ENCODE data around the gene RPL23. TPM values are rescaled to one million over a fixed set of nuclear protein-coding genes. Genes with fewer than 3 reads are reported as not detected.

The RPL23 gene
- total and polyA plus RNA-seq, 9 of the 15 experiments (the other 6 are each of a cell fraction or from before 2014, with no cell fraction given), result 1,745 to 3,667 (median 3,096) TPM

- in situ Hi-C loops (cut with MboI), result no loop called here
- DNase-seq (ENCODE audit: extremely low read depth in 1 of 4, low spot score in 3 of 4) (no peak), FAIRE-seq (no peak), ATAC-seq (no peak)
- Histone ChIP-seq H3K79me2 (ENCODE audit: control insufficient read depth, insufficient read depth, low read length) (peaks cover 79% of the 10 kb centered on the region), H3K4me1 (replicated peaks in 1 of 2; ENCODE audit: control insufficient read depth in 2 of 2, insufficient read depth in 2 of 2, low read length in 2 of 2) (peaks cover 19 to 39% of the 10 kb centered on the region in 2 experiments), H3K27ac (ENCODE audit: extremely low read depth, low read depth, low read length) (no peak overlapping the region), H3K27me3 (ENCODE audit: control insufficient read depth in 2 of 2, insufficient read depth in 2 of 2, low read length in 2 of 2) (no peaks in the 10 kb centered on the region), H4K20me1 (replicated peaks; ENCODE audit: control insufficient read depth, insufficient read depth, low read length) (peaks cover 58% of the 10 kb centered on the region), H3K9ac (ENCODE audit: insufficient read depth in 1 of 2, low read depth in 2 of 2, low read length in 2 of 2) (peak overlapping the region in 1 of 2 experiments; percentile 79; a peak in 2 of 4 replicates), H3K36me3 (ENCODE audit: control insufficient read depth, insufficient read depth, low read length) (peaks cover 77% of the 10 kb centered on the region), H3K4me3 (no peak overlapping the region), H3K9me3 (replicated peaks; ENCODE audit: control insufficient read depth, insufficient read depth, low read depth, low read length) (no peaks in the 10 kb centered on the region), H3K9me1 (ENCODE audit: control insufficient read depth, insufficient read depth, low read length) (peaks cover 13% of the 10 kb centered on the region), H3K4me2 (ENCODE audit: insufficient read depth, low read length) (no peak overlapping the region), H2AFZ (ENCODE audit: low read depth, low read length) (no peak overlapping the region)
- no TSS peak for BruUV-seq (replicated peaks)
- 86% methylated on average over 6 of the region's 7 CpGs for WGBS (ENCODE audit: insufficient coverage, low coverage, missing lambda C conversion rate)
- ChIA-PET CTCF (ENCODE audit: low intra/inter-chr PET ratio) (no interaction called here), POLR2A (no interaction called here)
- TF ChIP-seq ZNF197 (CRISPR knock-in tag; IDR thresholded peaks at IDR 0.05; ENCODE audit: low read depth) (no peak), RBFOX2 (IDR thresholded peaks at IDR 0.05; ENCODE audit: low read depth, low read length) (0 out of 2 replicates have a peak, but pooled peaks have one; percentile 18)
- TF ChIP-seq, protein P1, sequence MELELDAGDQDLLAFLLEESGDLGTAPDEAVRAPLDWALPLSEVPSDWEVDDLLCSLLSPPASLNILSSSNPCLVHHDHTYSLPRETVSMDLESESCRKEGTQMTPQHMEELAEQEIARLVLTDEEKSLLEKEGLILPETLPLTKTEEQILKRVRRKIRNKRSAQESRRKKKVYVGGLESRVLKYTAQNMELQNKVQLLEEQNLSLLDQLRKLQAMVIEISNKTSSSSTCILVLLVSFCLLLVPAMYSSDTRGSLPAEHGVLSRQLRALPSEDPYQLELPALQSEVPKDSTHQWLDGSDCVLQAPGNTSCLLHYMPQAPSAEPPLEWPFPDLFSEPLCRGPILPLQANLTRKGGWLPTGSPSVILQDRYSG (tag; conservative IDR thresholded peaks at IDR 0.05; ENCODE audit: low read depth), result no peak
- intact Hi-C loops (cut with micrococcal nuclease), result no loop called here
These were observed 23.8 kb upstream of the RPL23 start for GRCh38 chr17:38877130-38877851.
